Liver (tissue), 9 donors: ENCODE measurements around the gene JAML. TPM values are rescaled to one million over a fixed set of nuclear protein-coding genes. Genes with fewer than 3 reads are reported as not detected.

Experiments used
- DNase-seq: peaks from one replicate; pipeline ENCODE4 v3.0.0-alpha.2; 2017; ENCODE audit warnings: low spot score
- H3K27ac ChIP-seq, 2 donors: one replicate each; pipeline ENCODE4 v1.7.0; 2013; ENCODE audit warnings: inconsistent platforms in 2 of 2, low read length in 2 of 2, control low read depth in 1 of 2, low read depth in 1 of 2, mild to moderate bottlenecking in 1 of 2
- H3K27me3 ChIP-seq, 4 donors: one replicate each; pipeline versions ENCODE4 v1.6.1 to v1.7.0; 2013; ENCODE audit warnings: low read length in 3 of 4, inconsistent platforms in 1 of 4, mild to moderate bottlenecking in 1 of 4, moderate library complexity in 1 of 4; ENCODE audit not compliant: control insufficient read depth in 4 of 4, insufficient read depth in 4 of 4
- H3K36me3 ChIP-seq, 4 donors: one replicate each; pipeline versions ENCODE4 v1.6.1 to v1.7.0; 2013; ENCODE audit warnings: low read length in 3 of 4, mild to moderate bottlenecking in 3 of 4, low read depth in 1 of 4, moderate library complexity in 1 of 4; ENCODE audit not compliant: control insufficient read depth in 4 of 4, insufficient read depth in 3 of 4
- H3K4me1 ChIP-seq, 4 donors: one replicate each; pipeline versions ENCODE4 v1.6.1 to v1.7.0; 2013; ENCODE audit warnings: low read length in 3 of 4, mild to moderate bottlenecking in 3 of 4, moderate library complexity in 1 of 4; ENCODE audit not compliant: control insufficient read depth in 4 of 4, insufficient read depth in 4 of 4
- H3K4me3 ChIP-seq, 3 donors: one replicate each; pipeline versions ENCODE4 v1.6.1 to v1.7.0; 2013; ENCODE audit warnings: low read length in 3 of 3, control low read depth in 1 of 3, low read depth in 1 of 3, mild to moderate bottlenecking in 1 of 3
- H3K9ac ChIP-seq, 2 donors: one replicate each; pipeline ENCODE4 v1.7.0; 2013; ENCODE audit warnings: low read length in 2 of 2, mild to moderate bottlenecking in 2 of 2, moderate library complexity in 2 of 2, control low read depth in 1 of 2, low read depth in 1 of 2
- H3K9me3 ChIP-seq, 4 donors: one replicate each; pipeline versions ENCODE4 v1.6.1 to v1.7.0; 2013; ENCODE audit warnings: low read length in 3 of 4; ENCODE audit not compliant: control insufficient read depth in 4 of 4
- EGR1 ChIP-seq, 2 donors: IDR thresholded peaks; 2 replicates each; pipeline ENCODE4 v1.6.1; 2016 to 2018; ENCODE audit warnings: antibody characterized with exemption in 2 of 2, low read depth in 2 of 2
- FOXA1 ChIP-seq: IDR thresholded peaks from 2 replicates; pipeline ENCODE4 v1.6.1; 2016; ENCODE audit warnings: antibody characterized with exemption
- GABPA ChIP-seq, 2 donors: IDR thresholded peaks in 1 of 2; conservative IDR thresholded peaks in 1 of 2; 2 replicates each; pipeline ENCODE4 v1.6.1; 2016; ENCODE audit warnings: antibody characterized with exemption in 2 of 2, mild to moderate bottlenecking in 1 of 2, moderate library complexity in 1 of 2
- HNF4A ChIP-seq, 2 donors: conservative IDR thresholded peaks; 2 replicates each; pipeline ENCODE4 v1.6.1; 2016; ENCODE audit warnings: antibody characterized with exemption in 2 of 2, mild to moderate bottlenecking in 2 of 2
- HNF4G ChIP-seq: IDR thresholded peaks from 2 replicates; pipeline ENCODE4 v1.6.1; 2016; ENCODE audit warnings: antibody characterized with exemption
- RAD21 ChIP-seq, 2 donors: IDR thresholded peaks; 2 replicates each; pipeline ENCODE4 v1.6.1; 2016; ENCODE audit warnings: antibody characterized with exemption in 2 of 2, mild to moderate bottlenecking in 2 of 2
- RXRA ChIP-seq, 2 donors: IDR thresholded peaks; 2 replicates each; pipeline ENCODE4 v1.6.1; 2017 to 2018; ENCODE audit warnings: antibody characterized with exemption in 2 of 2, mild to moderate bottlenecking in 1 of 2
- SP1 ChIP-seq: IDR thresholded peaks from 2 replicates; pipeline ENCODE4 v1.6.1; 2018; ENCODE audit warnings: antibody characterized with exemption, mild to moderate bottlenecking
- TAF1 ChIP-seq: conservative IDR thresholded peaks from 2 replicates; pipeline ENCODE4 v1.6.1; 2016; ENCODE audit warnings: antibody characterized with exemption, mild to moderate bottlenecking
- YY1 ChIP-seq: IDR thresholded peaks from 2 replicates; pipeline ENCODE4 v1.6.1; 2016; ENCODE audit warnings: antibody characterized with exemption, mild to moderate bottlenecking
- WGBS: extraction: QIAGEN DNeasy Blood & Tissue Kit; methylation state at CpG from one replicate; pipeline ENCODE4 v1.1.7; 2013; 5-methylcytosine and 5-hydroxymethylcytosine counted together
- polyA plus RNA-seq, 2 donors: library from polyadenylated mRNA; stranded (reverse) in 1 of 2; unstranded in 1 of 2; fragments of 200-250 nt in 1 of 2; fragments of >200 nt in 1 of 2; fragmentation: Nextera tagmentation in 1 of 2; extraction: Ambion mirVana in 1 of 2; gene quantifications; one replicate each; pipeline versions ENCODE4 v1.2.1 to v1.2.3, GENCODE V29; 2013 to 2015
- total RNA-seq, 2 donors: library from RNA; depleted of rRNA; stranded (reverse); fragments of >200 nt; gene quantifications; one replicate each; pipeline ENCODE4 v1.2.3, GENCODE V29; 2014
- TF ChIP-seq, protein P1 (sequence below): fragments of 150-350 bp; IDR thresholded peaks from 2 replicates; pipeline ENCODE4 v1.5.1; 2017; ENCODE audit warnings: improper control_type of control experiment, low read depth, low read length; ENCODE audit not compliant: missing input control
- TF ChIP-seq, protein P2 (sequence below): IDR thresholded peaks from 2 replicates; pipeline ENCODE4 v1.6.1; 2016; ENCODE audit warnings: antibody characterized with exemption
- TF ChIP-seq, protein P3 (sequence below): IDR thresholded peaks from 2 replicates; pipeline ENCODE4 v1.6.1; 2016; ENCODE audit warnings: antibody characterized with exemption, mild to moderate bottlenecking
- donor health status: healthy.
- donor health status: healthy.
- donor health status: healthy.
- donor health status: healthy.
- donor health status: healthy.

Gene JAML
- total and polyA plus RNA-seq, 4 donors, result 2.2 to 13.5 (median 6.5) TPM

DNA sequence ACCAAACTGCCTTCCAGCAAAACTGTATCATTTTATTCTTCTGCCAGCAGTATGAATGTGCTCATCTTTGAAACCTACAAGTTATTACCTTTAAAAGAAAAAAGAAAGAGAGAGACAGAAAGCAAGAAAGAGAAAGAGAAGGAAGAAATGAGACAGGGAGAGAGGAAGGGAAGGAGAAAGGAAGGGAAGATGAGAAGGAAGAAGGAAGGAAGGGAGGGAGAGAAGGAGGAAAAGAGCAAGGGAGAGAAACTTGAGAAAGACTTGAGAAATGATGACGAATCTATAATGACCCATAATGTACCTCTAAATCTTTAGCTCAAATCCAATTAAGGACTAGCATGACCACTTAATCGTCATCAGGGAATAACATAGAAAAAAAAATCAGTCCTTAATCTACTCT is 11.4 kb upstream of the JAML start:
- H3K27me3 ChIP-seq, result no peaks in the 10 kb centered on the region
- no peak overlapping the region for H3K27ac ChIP-seq
- H3K4me3 ChIP-seq, result no peak overlapping the region
- peaks cover under 1 to 22% (median 9%) of the 10 kb centered on the region in 4 donors for H3K4me1 ChIP-seq
- no peaks in the 10 kb centered on the region for H3K9me3 ChIP-seq
- TF ChIP-seq SP1, result no peak
- no peak for TF ChIP-seq HNF4A (conservative IDR thresholded peaks at IDR 0.05)
- no peak for TF ChIP-seq FOXA1
- TF ChIP-seq YY1, result no peak
- no peak for TF ChIP-seq RAD21 (IDR thresholded peaks at IDR 0.05)
- no peak for TF ChIP-seq EGR1 (IDR thresholded peaks at IDR 0.05; ENCODE audit: low read depth in 2 of 2)
- TF ChIP-seq, protein P1, sequence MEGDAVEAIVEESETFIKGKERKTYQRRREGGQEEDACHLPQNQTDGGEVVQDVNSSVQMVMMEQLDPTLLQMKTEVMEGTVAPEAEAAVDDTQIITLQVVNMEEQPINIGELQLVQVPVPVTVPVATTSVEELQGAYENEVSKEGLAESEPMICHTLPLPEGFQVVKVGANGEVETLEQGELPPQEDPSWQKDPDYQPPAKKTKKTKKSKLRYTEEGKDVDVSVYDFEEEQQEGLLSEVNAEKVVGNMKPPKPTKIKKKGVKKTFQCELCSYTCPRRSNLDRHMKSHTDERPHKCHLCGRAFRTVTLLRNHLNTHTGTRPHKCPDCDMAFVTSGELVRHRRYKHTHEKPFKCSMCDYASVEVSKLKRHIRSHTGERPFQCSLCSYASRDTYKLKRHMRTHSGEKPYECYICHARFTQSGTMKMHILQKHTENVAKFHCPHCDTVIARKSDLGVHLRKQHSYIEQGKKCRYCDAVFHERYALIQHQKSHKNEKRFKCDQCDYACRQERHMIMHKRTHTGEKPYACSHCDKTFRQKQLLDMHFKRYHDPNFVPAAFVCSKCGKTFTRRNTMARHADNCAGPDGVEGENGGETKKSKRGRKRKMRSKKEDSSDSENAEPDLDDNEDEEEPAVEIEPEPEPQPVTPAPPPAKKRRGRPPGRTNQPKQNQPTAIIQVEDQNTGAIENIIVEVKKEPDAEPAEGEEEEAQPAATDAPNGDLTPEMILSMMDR, result no peak
- TF ChIP-seq, protein P2, sequence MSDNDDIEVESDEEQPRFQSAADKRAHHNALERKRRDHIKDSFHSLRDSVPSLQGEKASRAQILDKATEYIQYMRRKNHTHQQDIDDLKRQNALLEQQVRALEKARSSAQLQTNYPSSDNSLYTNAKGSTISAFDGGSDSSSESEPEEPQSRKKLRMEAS, result no peak
- no peak for TF ChIP-seq TAF1
- WGBS, result 86% methylated on average over 2 of the region's 2 CpGs
- DNase-seq, result no peak
- H3K36me3 ChIP-seq, result peaks cover 5 to 8% (median 7%) of the 10 kb centered on the region in 4 donors
- H3K9ac ChIP-seq, result no peak overlapping the region

DNA sequence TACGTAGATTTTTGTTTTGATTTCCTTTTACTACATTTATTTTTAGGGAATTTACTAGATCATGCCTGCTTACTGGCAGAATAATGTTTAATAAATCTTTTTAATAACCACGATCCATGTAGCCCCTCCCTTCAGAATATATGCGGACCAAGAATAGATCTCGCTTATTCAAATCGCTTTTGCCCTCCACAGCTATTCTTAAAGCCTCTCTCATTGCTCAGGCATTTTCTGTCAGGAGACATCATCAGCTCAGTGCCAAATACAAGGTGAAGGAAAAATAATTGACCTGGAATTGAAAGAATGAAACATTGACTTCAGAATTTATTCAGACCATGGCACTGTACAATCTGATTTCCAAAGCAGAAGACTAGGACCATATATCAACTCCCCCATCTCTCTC is 10.0 kb upstream of the JAML start:
- H3K4me1 ChIP-seq, result peaks cover 0 to 16% (median 9%) of the 10 kb centered on the region in 4 donors
- peaks cover 5 to 8% (median 7%) of the 10 kb centered on the region in 4 donors for H3K36me3 ChIP-seq
- no peaks in the 10 kb centered on the region for H3K9me3 ChIP-seq
- 96% methylated on average over 5 of the region's 5 CpGs for WGBS
- TF ChIP-seq EGR1 (IDR thresholded peaks at IDR 0.05; ENCODE audit: low read depth in 2 of 2), result no peak
- TF ChIP-seq TAF1, result no peak
- TF ChIP-seq RXRA (IDR thresholded peaks at IDR 0.05), result no peak
- TF ChIP-seq, protein P3, sequence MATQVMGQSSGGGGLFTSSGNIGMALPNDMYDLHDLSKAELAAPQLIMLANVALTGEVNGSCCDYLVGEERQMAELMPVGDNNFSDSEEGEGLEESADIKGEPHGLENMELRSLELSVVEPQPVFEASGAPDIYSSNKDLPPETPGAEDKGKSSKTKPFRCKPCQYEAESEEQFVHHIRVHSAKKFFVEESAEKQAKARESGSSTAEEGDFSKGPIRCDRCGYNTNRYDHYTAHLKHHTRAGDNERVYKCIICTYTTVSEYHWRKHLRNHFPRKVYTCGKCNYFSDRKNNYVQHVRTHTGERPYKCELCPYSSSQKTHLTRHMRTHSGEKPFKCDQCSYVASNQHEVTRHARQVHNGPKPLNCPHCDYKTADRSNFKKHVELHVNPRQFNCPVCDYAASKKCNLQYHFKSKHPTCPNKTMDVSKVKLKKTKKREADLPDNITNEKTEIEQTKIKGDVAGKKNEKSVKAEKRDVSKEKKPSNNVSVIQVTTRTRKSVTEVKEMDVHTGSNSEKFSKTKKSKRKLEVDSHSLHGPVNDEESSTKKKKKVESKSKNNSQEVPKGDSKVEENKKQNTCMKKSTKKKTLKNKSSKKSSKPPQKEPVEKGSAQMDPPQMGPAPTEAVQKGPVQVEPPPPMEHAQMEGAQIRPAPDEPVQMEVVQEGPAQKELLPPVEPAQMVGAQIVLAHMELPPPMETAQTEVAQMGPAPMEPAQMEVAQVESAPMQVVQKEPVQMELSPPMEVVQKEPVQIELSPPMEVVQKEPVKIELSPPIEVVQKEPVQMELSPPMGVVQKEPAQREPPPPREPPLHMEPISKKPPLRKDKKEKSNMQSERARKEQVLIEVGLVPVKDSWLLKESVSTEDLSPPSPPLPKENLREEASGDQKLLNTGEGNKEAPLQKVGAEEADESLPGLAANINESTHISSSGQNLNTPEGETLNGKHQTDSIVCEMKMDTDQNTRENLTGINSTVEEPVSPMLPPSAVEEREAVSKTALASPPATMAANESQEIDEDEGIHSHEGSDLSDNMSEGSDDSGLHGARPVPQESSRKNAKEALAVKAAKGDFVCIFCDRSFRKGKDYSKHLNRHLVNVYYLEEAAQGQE, result no peak
- TF ChIP-seq HNF4G, result no peak
- TF ChIP-seq RAD21 (IDR thresholded peaks at IDR 0.05), result no peak
- TF ChIP-seq, protein P1, result no peak
- no peak for TF ChIP-seq GABPA (IDR thresholded peaks at IDR 0.05 in 1 of 2, conservative IDR thresholded peaks at IDR 0.05 in 1 of 2)
- no peak for TF ChIP-seq YY1
- no peak overlapping the region for H3K27ac ChIP-seq
- H3K27me3 ChIP-seq, result no peaks in the 10 kb centered on the region
- no peak for DNase-seq
- H3K9ac ChIP-seq, result no peak overlapping the region
- H3K4me3 ChIP-seq, result no peak overlapping the region
